ENCODE measurements around the gene NEB. TPM values are rescaled to one million over a fixed set of nuclear protein-coding genes. Genes with fewer than 3 reads are reported as not detected.
"Not testable (repeated sequence)": the region's sequence is repeated elsewhere in the genome, so short reads cannot be mapped to it uniquely, and the experiment has no call there.

The NEB gene
- polyA plus RNA-seq, 3 donors: 2.7 TPM; not detected in 2

- 100% methylated on average over 3 of the region's 8 CpGs for WGBS (ENCODE audit: insufficient coverage)
- Histone ChIP-seq H3K27me3 (ENCODE audit: control insufficient read depth in 2 of 2, insufficient read depth in 2 of 2, low read length in 2 of 2) (no peaks in the 10 kb centered on the region), H2AFZ (ENCODE audit: insufficient read depth, low read depth, low read length, poor library complexity, severe bottlenecking) (no peak overlapping the region), H3K4me3 (replicated peaks in 1 of 3; ENCODE audit: low read depth in 2 of 3, low read length in 3 of 3) (no peak overlapping the region), H3K9me3 (replicated peaks in 1 of 2; ENCODE audit: control insufficient read depth in 1 of 2, insufficient read depth in 1 of 2, low read length in 2 of 2) (no peaks in the 10 kb centered on the region), H3K36me3 (replicated peaks in 1 of 2; ENCODE audit: control insufficient read depth in 1 of 2, insufficient read depth in 2 of 2, low read length in 2 of 2) (no peaks in the 10 kb centered on the region), H3K4me2 (replicated peaks; ENCODE audit: extremely low read depth, low read length, poor library complexity, severe bottlenecking) (no peak overlapping the region), H3K79me2 (ENCODE audit: insufficient read depth, low read length) (no peaks in the 10 kb centered on the region), H3K9ac (ENCODE audit: insufficient read depth, low read length, poor library complexity, severe bottlenecking) (no peak overlapping the region), H4K20me1 (ENCODE audit: insufficient read depth, low read length) (no peaks in the 10 kb centered on the region), H3K27ac (ENCODE audit: low read depth in 1 of 2, low read length in 2 of 2) (no peak overlapping the region), H3K4me1 (ENCODE audit: control insufficient read depth in 1 of 2, insufficient read depth in 2 of 2, low read length in 2 of 2) (no peaks in the 10 kb centered on the region)
- Mint-ChIP-seq H3K36me3 (no peaks in the 10 kb centered on the region), H3K4me3 (no peak overlapping the region), H3K9me3 (peaks cover 0 to 2% (median 0%) of the 10 kb centered on the region in 7 donors), H3K27me3 (ENCODE audit: low read depth in 3 of 3) (peaks cover 0 to 1% (median 0%) of the 10 kb centered on the region in 3 donors), H3K27ac (peak overlapping the region in 1 of 7 donors; percentile 54), H3K4me1 (peaks cover 8% of the 10 kb centered on the region)
- TF ChIP-seq CTCF (IDR thresholded peaks at IDR 0.05): no peak
- intact Hi-C loops (cut with micrococcal nuclease): no loop called here
- no peak for DNase-seq
These were observed 171.9 kb downstream of the NEB start for GRCh38 chr2:151562398-151562797.

GRCh38 chr2:151560289-151560688, 174.0 kb downstream of the NEB start:
- Histone ChIP-seq H3K27me3 (ENCODE audit: control insufficient read depth in 2 of 2, insufficient read depth in 2 of 2, low read length in 2 of 2) (no peaks in the 10 kb centered on the region), H3K79me2 (ENCODE audit: insufficient read depth, low read length) (no peaks in the 10 kb centered on the region), H3K9me3 (replicated peaks in 1 of 2; ENCODE audit: control insufficient read depth in 1 of 2, insufficient read depth in 1 of 2, low read length in 2 of 2) (no peaks in the 10 kb centered on the region), H3K4me2 (replicated peaks; ENCODE audit: extremely low read depth, low read length, poor library complexity, severe bottlenecking) (no peak overlapping the region), H3K4me3 (replicated peaks in 1 of 3; ENCODE audit: low read depth in 2 of 3, low read length in 3 of 3) (no peak overlapping the region), H3K36me3 (replicated peaks in 1 of 2; ENCODE audit: control insufficient read depth in 1 of 2, insufficient read depth in 2 of 2, low read length in 2 of 2) (no peaks in the 10 kb centered on the region), H3K27ac (ENCODE audit: low read depth in 1 of 2, low read length in 2 of 2) (no peak overlapping the region), H4K20me1 (ENCODE audit: insufficient read depth, low read length) (no peaks in the 10 kb centered on the region), H3K9ac (ENCODE audit: insufficient read depth, low read length, poor library complexity, severe bottlenecking) (no peak overlapping the region), H3K4me1 (ENCODE audit: control insufficient read depth in 1 of 2, insufficient read depth in 2 of 2, low read length in 2 of 2) (no peaks in the 10 kb centered on the region), H2AFZ (ENCODE audit: insufficient read depth, low read depth, low read length, poor library complexity, severe bottlenecking) (no peak overlapping the region)
- intact Hi-C loops (cut with micrococcal nuclease): no loop called here
- no peak for TF ChIP-seq CTCF (IDR thresholded peaks at IDR 0.05)
- Mint-ChIP-seq H3K27me3 (ENCODE audit: low read depth in 3 of 3) (peaks cover 0 to 1% (median 0%) of the 10 kb centered on the region in 3 donors), H3K4me1 (peaks cover 8% of the 10 kb centered on the region), H3K4me3 (no peak overlapping the region), H3K27ac (no peak overlapping the region), H3K36me3 (no peaks in the 10 kb centered on the region), H3K9me3 (peaks cover 0 to 2% (median 0%) of the 10 kb centered on the region in 7 donors)
- 61% methylated on average over 3 of the region's 3 CpGs for WGBS (ENCODE audit: insufficient coverage)
- no peak for DNase-seq

GRCh38 chr2:151559431-151559830, 174.8 kb downstream of the NEB start:
- H3K4me3 Mint-ChIP-seq; intact Hi-C loops (cut with micrococcal nuclease); H3K27ac Mint-ChIP-seq; H3K36me3 ChIP-seq (replicated peaks in 1 of 2; ENCODE audit: control insufficient read depth in 1 of 2, insufficient read depth in 2 of 2, low read length in 2 of 2); H3K27me3 ChIP-seq (ENCODE audit: control insufficient read depth in 2 of 2, insufficient read depth in 2 of 2, low read length in 2 of 2); H3K27ac ChIP-seq (ENCODE audit: low read depth in 1 of 2, low read length in 2 of 2); H3K4me1 Mint-ChIP-seq; H3K4me1 ChIP-seq (ENCODE audit: control insufficient read depth in 1 of 2, insufficient read depth in 2 of 2, low read length in 2 of 2); H3K9ac ChIP-seq (ENCODE audit: insufficient read depth, low read length, poor library complexity, severe bottlenecking); H3K4me2 ChIP-seq (replicated peaks; ENCODE audit: extremely low read depth, low read length, poor library complexity, severe bottlenecking); H2AFZ ChIP-seq (ENCODE audit: insufficient read depth, low read depth, low read length, poor library complexity, severe bottlenecking); DNase-seq; H3K9me3 Mint-ChIP-seq; H3K27me3 Mint-ChIP-seq (ENCODE audit: low read depth in 3 of 3); H4K20me1 ChIP-seq (ENCODE audit: insufficient read depth, low read length); H3K4me3 ChIP-seq (replicated peaks in 1 of 3; ENCODE audit: low read depth in 2 of 3, low read length in 3 of 3); H3K9me3 ChIP-seq (replicated peaks in 1 of 2; ENCODE audit: control insufficient read depth in 1 of 2, insufficient read depth in 1 of 2, low read length in 2 of 2); H3K79me2 ChIP-seq (ENCODE audit: insufficient read depth, low read length); H3K36me3 Mint-ChIP-seq: not testable (repeated sequence)
- no CpG with 5 or more reads among the region's 2 CpGs for WGBS (ENCODE audit: insufficient coverage)
